Measurements from ENCODE around the gene FAAH. TPM values are rescaled to one million over a fixed set of nuclear protein-coding genes. Genes with fewer than 3 reads are reported as not detected.
"Not testable (repeated sequence)": the region's sequence is repeated elsewhere in the genome, so short reads cannot be mapped to it uniquely, and the experiment has no call there.

Gene FAAH
- total RNA-seq, 1 donor from 2014 or later, result 2.7 TPM

GRCh38 chr1:46362158-46362557 lies 32.0 kb upstream of the FAAH start:
- Mint-ChIP-seq H3K9me3 (ENCODE audit: unreplicated experiment) (no peaks in the 10 kb centered on the region), H3K27me3 (ENCODE audit: unreplicated experiment) (no peaks in the 10 kb centered on the region), H3K36me3 (ENCODE audit: low read depth, unreplicated experiment) (peaks cover 26% of the 10 kb centered on the region), H3K27ac (ENCODE audit: unreplicated experiment) (no peak overlapping the region), H3K4me3 (ENCODE audit: unreplicated experiment) (no peak overlapping the region), H3K4me1 (ENCODE audit: unreplicated experiment) (no peaks in the 10 kb centered on the region)
- no peak for TF ChIP-seq CTCF (IDR thresholded peaks at IDR 0.05; ENCODE audit: unreplicated experiment)
- no peak for DNase-seq (ENCODE audit: low spot score)

GRCh38 chr1:46363121-46363520 lies 31.0 kb upstream of the FAAH start:
- H3K4me1 Mint-ChIP-seq (ENCODE audit: unreplicated experiment), result no peaks in the 10 kb centered on the region
- H3K9me3 Mint-ChIP-seq (ENCODE audit: unreplicated experiment), result no peaks in the 10 kb centered on the region
- TF ChIP-seq CTCF (IDR thresholded peaks at IDR 0.05; ENCODE audit: unreplicated experiment), result no peak
- H3K27me3 Mint-ChIP-seq (ENCODE audit: unreplicated experiment), result no peaks in the 10 kb centered on the region
- no peak overlapping the region for H3K4me3 Mint-ChIP-seq (ENCODE audit: unreplicated experiment)
- DNase-seq (ENCODE audit: low spot score), result no peak
- H3K36me3 Mint-ChIP-seq (ENCODE audit: low read depth, unreplicated experiment), result peaks cover 25% of the 10 kb centered on the region
- no peak overlapping the region for H3K27ac Mint-ChIP-seq (ENCODE audit: unreplicated experiment)

- DNase-seq (ENCODE audit: low spot score), result no peak
- H3K4me1 Mint-ChIP-seq (ENCODE audit: unreplicated experiment), result no peaks in the 10 kb centered on the region
- no peak overlapping the region for H3K4me3 Mint-ChIP-seq (ENCODE audit: unreplicated experiment)
- peak overlapping the region; percentile 48 for H3K27ac Mint-ChIP-seq (ENCODE audit: unreplicated experiment)
- H3K9me3 Mint-ChIP-seq (ENCODE audit: unreplicated experiment), result no peaks in the 10 kb centered on the region
- H3K36me3 Mint-ChIP-seq (ENCODE audit: low read depth, unreplicated experiment), result peaks cover 27% of the 10 kb centered on the region
- no peak for TF ChIP-seq CTCF (IDR thresholded peaks at IDR 0.05; ENCODE audit: unreplicated experiment)
- no peaks in the 10 kb centered on the region for H3K27me3 Mint-ChIP-seq (ENCODE audit: unreplicated experiment)
Measured at GRCh38 chr1:46364612-46365011, 29.5 kb upstream of the FAAH start.

- H3K4me1 Mint-ChIP-seq (ENCODE audit: unreplicated experiment); H3K9me3 Mint-ChIP-seq (ENCODE audit: unreplicated experiment); H3K27me3 Mint-ChIP-seq (ENCODE audit: unreplicated experiment); H3K4me3 Mint-ChIP-seq (ENCODE audit: unreplicated experiment); H3K27ac Mint-ChIP-seq (ENCODE audit: unreplicated experiment); DNase-seq (ENCODE audit: low spot score): not testable (repeated sequence)
- H3K36me3 Mint-ChIP-seq (ENCODE audit: low read depth, unreplicated experiment), result peaks cover 22% of the 10 kb centered on the region
Measured at GRCh38 chr1:46365796-46366195, 28.3 kb upstream of the FAAH start.

- Mint-ChIP-seq H3K27me3 (ENCODE audit: unreplicated experiment) (peaks cover 3% of the 10 kb centered on the region), H3K36me3 (ENCODE audit: low read depth, unreplicated experiment) (peaks cover 15% of the 10 kb centered on the region), H3K27ac (ENCODE audit: unreplicated experiment) (no peak overlapping the region), H3K4me3 (ENCODE audit: unreplicated experiment) (no peak overlapping the region), H3K4me1 (ENCODE audit: unreplicated experiment) (peaks cover 3% of the 10 kb centered on the region), H3K9me3 (ENCODE audit: unreplicated experiment) (no peaks in the 10 kb centered on the region)
- no peak for DNase-seq (ENCODE audit: low spot score)
- no peak for TF ChIP-seq CTCF (IDR thresholded peaks at IDR 0.05; ENCODE audit: unreplicated experiment)
Measured at GRCh38 chr1:46367072-46367471, 27.0 kb upstream of the FAAH start.

GRCh38 chr1:46367701-46368100 lies 26.4 kb upstream of the FAAH start:
- H3K9me3 Mint-ChIP-seq (ENCODE audit: unreplicated experiment); H3K27ac Mint-ChIP-seq (ENCODE audit: unreplicated experiment); H3K27me3 Mint-ChIP-seq (ENCODE audit: unreplicated experiment); H3K4me1 Mint-ChIP-seq (ENCODE audit: unreplicated experiment); DNase-seq (ENCODE audit: low spot score); H3K4me3 Mint-ChIP-seq (ENCODE audit: unreplicated experiment): not testable (repeated sequence)
- H3K36me3 Mint-ChIP-seq (ENCODE audit: low read depth, unreplicated experiment), result peaks cover 17% of the 10 kb centered on the region
